ENCODE measurements around the gene AXIN1.

DNA sequence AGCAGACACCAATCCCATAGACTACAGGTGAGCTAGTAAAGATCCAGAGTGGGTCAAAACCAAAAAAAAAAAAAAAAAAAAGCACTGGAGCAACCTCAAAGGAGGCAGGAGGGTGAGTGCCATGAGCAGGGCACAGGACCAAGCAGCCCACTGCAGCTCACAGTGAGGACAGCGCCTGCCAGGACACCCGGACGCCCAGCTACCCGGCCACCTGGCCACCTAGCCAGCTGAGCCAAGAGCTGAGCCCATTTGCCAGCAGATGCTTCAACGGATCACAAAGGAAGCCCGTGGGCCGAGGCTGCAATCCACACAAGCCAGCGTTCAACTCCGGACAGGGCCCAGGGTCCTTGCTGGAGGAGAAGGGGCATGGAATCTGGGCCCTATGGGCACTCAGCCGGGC lies 15.1 kb downstream of the AXIN1 start:
- no peak for TF ChIP-seq SIN3A (IDR thresholded peaks at IDR 0.05; ENCODE audit: borderline replicate concordance, insufficient read depth, low read length)
- no peak for TF ChIP-seq TAF1 (IDR thresholded peaks at IDR 0.05; ENCODE audit: borderline replicate concordance, insufficient read depth, low read length)

Measured in PFSK-1 (cell line).